BJ (cell line): ENCODE measurements around the gene CNP. TPM values are rescaled to one million over a fixed set of nuclear protein-coding genes. Genes with fewer than 3 reads are reported as not detected.

Source experiments
- CTCF ChIA-PET: fragments of 350-600 bp; formaldehyde crosslinking; extraction: SDS; loops from one replicate; lab custom pipeline; 2021; ENCODE audit warnings: antibody characterized with exemption, inconsistent platforms; lab: Yijun Ruan, JAX
- POLR2A ChIA-PET: fragments of 300-600 bp; sonication (Branson Sonifier 250); formaldehyde crosslinking; extraction: SDS; loops from one replicate; lab custom pipeline; 2021; ENCODE audit warnings: antibody characterized with exemption; lab: Charles Lee
- DNase-seq: peaks from one replicate; pipeline ENCODE4 v3.0.0-alpha.2; 2011; ENCODE audit warnings: low read depth
- H3K27me3 ChIP-seq: 2 replicates; pipeline ENCODE4 v1.6.0; 2011; ENCODE audit warnings: low read length; ENCODE audit not compliant: control insufficient read depth, insufficient read depth
- H3K36me3 ChIP-seq: 2 replicates; pipeline ENCODE4 v1.5.1; 2011; ENCODE audit warnings: low read length; ENCODE audit not compliant: control insufficient read depth, insufficient read depth
- H3K4me3 ChIP-seq: 2 replicates; pipeline ENCODE4 v1.5.1; 2011; ENCODE audit warnings: low read depth, mild to moderate bottlenecking, control low read depth, low read length
- polyA plus RNA-seq: library from polyadenylated mRNA; depleted of rRNA; stranded (reverse); fragments of >200 nt; gene quantifications from 2 replicates; pipeline ENCODE4 v1.2.3, GENCODE V29; 2011
- TF ChIP-seq, protein P1 (sequence below): IDR thresholded peaks from 2 replicates; pipeline ENCODE4 v1.5.1; 2011; ENCODE audit warnings: low read depth, mild to moderate bottlenecking, control low read depth, inconsistent platforms, low read length, moderate library complexity; ENCODE audit not compliant: insufficient read depth

CNP gene
- polyA plus RNA-seq, 1 experiment, result 66.2 TPM

DNA sequence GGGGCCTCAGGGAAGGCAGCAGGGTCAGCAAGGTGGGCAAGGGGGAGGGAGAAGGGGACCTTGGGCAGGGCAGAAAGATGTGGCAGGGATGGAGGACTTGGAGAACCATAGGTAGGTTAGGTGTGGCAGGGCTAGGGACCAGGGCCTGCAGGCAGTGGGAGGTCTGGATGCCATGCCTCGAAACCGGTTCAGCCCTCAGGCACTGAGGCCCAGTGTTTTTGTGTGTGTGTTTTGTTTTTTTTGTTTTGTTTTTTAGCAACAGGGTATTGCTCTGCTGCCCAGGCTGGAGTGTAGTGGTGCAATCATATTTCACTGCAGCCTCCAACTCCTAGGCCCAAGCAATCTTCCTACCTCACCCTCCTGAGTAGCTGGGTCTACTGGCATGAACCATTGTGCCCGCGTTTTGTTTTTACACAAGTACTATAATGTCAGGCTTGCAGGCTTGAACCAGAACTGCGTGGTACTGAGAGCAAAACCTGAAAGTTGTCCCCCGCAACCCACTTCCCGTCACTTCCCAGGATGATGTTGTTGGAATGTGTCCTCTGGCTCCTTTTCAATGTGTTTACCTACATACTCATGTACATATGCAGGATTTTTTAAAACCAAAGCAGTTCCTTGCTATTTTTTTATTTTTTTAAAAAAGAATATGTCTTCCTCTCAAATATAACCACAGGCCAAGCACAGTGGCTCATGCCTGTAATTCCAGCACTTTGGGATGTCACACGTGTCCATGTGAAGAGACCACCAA lies 23.8 kb upstream of the CNP start:
- Histone ChIP-seq H3K27me3 (no peaks in the 10 kb centered on the region), H3K4me3 (no peak overlapping the region), H3K36me3 (no peaks in the 10 kb centered on the region)
- CTCF ChIA-PET, result no interaction called here
- no peak for DNase-seq
- TF ChIP-seq, protein P1, sequence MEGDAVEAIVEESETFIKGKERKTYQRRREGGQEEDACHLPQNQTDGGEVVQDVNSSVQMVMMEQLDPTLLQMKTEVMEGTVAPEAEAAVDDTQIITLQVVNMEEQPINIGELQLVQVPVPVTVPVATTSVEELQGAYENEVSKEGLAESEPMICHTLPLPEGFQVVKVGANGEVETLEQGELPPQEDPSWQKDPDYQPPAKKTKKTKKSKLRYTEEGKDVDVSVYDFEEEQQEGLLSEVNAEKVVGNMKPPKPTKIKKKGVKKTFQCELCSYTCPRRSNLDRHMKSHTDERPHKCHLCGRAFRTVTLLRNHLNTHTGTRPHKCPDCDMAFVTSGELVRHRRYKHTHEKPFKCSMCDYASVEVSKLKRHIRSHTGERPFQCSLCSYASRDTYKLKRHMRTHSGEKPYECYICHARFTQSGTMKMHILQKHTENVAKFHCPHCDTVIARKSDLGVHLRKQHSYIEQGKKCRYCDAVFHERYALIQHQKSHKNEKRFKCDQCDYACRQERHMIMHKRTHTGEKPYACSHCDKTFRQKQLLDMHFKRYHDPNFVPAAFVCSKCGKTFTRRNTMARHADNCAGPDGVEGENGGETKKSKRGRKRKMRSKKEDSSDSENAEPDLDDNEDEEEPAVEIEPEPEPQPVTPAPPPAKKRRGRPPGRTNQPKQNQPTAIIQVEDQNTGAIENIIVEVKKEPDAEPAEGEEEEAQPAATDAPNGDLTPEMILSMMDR, result no peak
- POLR2A ChIA-PET, result no interaction called here

DNA sequence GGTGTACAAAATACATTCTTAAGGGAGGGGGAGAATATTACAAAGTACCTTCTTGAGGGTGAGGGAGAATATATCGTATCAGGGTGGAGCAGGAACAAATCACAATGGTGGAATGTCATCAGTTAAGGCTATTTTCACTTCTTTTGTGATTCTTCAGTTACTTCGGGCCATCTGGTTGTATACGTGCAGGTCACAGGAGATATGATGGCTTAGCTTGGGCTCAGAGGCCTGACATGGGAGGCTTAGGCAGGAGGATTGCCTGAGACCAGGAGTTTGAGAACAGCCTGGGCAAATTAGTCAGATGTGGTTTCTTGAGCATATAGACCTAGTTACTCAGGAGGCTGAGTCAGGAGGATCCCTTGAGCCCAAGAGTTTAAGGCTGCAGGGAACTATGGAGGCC lies 23.1 kb upstream of the CNP start:
- POLR2A ChIA-PET, result no interaction called here
- DNase-seq, result no peak
- TF ChIP-seq, protein P1, result no peak
- Histone ChIP-seq H3K27me3 (no peaks in the 10 kb centered on the region), H3K4me3 (no peak overlapping the region), H3K36me3 (no peaks in the 10 kb centered on the region)
- CTCF ChIA-PET, result interaction anchor here (1.8 kb wide), 1 partner anchor 16 kb away, joined by 4 read pairs; no protein-coding TSS in a partner anchor

DNA sequence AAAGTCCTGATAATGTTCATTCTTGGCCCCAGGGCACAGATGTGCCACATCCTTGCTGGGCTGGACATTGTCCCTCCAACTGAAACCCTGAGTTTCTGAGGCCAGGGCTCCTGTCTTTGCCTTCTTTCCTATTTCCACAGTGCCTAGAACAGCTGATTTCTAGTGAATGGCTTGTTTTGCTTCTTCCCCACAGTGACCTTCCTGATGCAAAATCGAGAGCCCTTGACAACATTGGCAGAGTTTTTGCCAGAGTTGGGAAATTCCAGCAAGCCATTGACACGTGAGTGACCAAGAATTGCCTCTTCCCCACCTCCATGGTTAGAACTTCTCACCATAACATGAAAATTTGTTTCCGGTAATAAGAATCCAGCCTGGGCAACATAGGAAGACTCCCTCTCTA lies 21.7 kb upstream of the CNP start:
- H3K4me3 ChIP-seq, result no peak overlapping the region
- CTCF ChIA-PET, result interaction anchor here (0.6 to 1.8 kb wide), 4 partner anchors 15 to 235 kb away, joined by 3 to 4 read pairs (median 3); no protein-coding TSS in a partner anchor
- TF ChIP-seq, protein P1, result no peak

DNA sequence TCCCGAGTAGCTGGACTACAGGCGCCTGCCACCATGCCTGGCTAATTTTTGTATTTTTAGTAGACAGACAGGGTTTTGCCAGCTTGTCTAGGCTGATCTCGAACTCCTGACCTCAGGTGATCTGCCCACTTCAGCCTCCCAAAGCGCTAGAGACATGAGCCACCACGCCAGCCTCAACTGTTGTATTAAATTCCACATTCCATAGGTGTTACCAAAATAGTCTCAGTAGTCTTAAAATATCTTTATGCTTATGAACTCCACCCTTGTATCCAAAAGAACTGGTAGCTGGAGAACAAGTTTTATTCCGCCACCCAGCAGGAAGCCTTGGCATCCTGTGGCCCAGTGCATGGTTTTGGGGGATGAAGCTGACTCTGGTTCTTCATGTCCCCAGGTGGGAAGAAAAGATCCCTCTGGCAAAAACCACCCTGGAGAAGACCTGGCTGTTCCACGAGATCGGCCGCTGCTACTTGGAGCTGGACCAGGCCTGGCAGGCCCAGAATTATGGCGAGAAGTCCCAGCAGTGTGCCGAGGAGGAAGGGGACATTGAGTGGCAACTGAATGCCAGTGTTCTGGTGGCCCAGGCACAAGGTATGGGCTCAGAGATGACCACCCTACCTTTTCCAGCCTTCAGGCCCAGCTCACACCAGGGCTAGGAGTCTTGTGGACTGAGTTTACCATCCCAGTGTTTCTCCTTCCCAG lies 17.7 kb upstream of the CNP start:
- Histone ChIP-seq H3K27me3 (no peaks in the 10 kb centered on the region), H3K4me3 (no peak overlapping the region), H3K36me3 (peaks cover 1% of the 10 kb centered on the region; the same call in 1 of the 2 replicates)
- POLR2A ChIA-PET, result no interaction called here
- no peak for DNase-seq
- CTCF ChIA-PET, result interaction anchor here (0.6 to 2.9 kb wide), 5 partner anchors 9 to 117 kb away, joined by 3 to 12 read pairs (median 4); no protein-coding TSS in a partner anchor
- TF ChIP-seq, protein P1, result no peak

More for the DNA sequence above, 21.7 kb upstream of the CNP start:
- Histone ChIP-seq H3K27me3 (no peaks in the 10 kb centered on the region), H3K36me3 (peaks cover 1% of the 10 kb centered on the region; the same call in 1 of the 2 replicates)
- POLR2A ChIA-PET, result no interaction called here
- no peak for DNase-seq

GRCh38 chr17:41956522-41956921 lies 10.1 kb upstream of the CNP start:
- DNase-seq, result no peak
- H3K4me3 ChIP-seq, result no peak overlapping the region

More at GRCh38 chr17:41956522-41956921, 10.1 kb upstream of the CNP start:
- TF ChIP-seq, protein P1, result no peak
- POLR2A ChIA-PET, result no interaction called here
- no peaks in the 10 kb centered on the region for H3K36me3 ChIP-seq
- H3K27me3 ChIP-seq, result no peaks in the 10 kb centered on the region
- CTCF ChIA-PET, result interaction anchor here (0.6 to 10.2 kb wide), 4 partner anchors 26 to 160 kb away, joined by 3 to 163 read pairs (median 3); partner anchors contain the start of genes DHX58, KAT2A and ODAD4
